Measurements from ENCODE around the gene TAF5L.

- TF ChIP-seq CTCF (IDR thresholded peaks at IDR 0.05) = no peak
- TF ChIP-seq EP300 (IDR thresholded peaks at IDR 0.05) = no peak
- no peak for TF ChIP-seq POLR2A (IDR thresholded peaks at IDR 0.05)
Measured at GRCh38 chr1:229557200-229557850, 68.6 kb downstream of the TAF5L start.
